Germinal center (tissue), 1 donor: ENCODE measurements around the gene NBPF6.
"Not testable (repeated sequence)": the region's sequence is repeated elsewhere in the genome, so short reads cannot be mapped to it uniquely, and the experiment has no call there.

Experiments used
- DNase-seq: peaks from one replicate; pipeline ENCODE4 v3.0.0; 2012; ENCODE audit warnings: mixed read lengths, low spot score

Gene NBPF6

DNA sequence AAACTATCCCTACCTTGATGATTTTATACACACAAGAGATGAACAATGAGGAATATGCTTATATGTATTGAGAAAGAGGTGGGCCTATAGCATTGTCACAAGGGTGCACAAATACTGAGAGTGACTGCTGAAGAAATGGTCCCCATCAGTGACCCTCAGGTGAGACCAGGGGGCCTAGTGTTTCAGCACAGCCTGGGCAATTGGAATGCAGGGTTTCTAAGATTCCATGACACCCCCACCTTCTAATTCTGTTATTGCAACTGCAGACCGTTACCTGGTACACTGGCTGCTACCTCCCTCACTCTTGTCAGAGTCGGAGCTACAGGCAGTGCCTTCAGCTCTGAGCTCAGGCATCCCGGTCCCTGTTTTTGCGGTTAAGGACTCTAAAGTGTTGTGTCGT lies at the start of gene NBPF6:
NBPF6 (plus strand) TSS at position 301 of the 400 bp plus-strand sequence. CDS start 259 bp downstream, outside the sequence.
- not testable (repeated sequence) for DNase-seq

- not testable (repeated sequence) for DNase-seq
These were observed 38.9 kb upstream of the NBPF6 start for GRCh38 chr1:108411098-108411833.

DNA sequence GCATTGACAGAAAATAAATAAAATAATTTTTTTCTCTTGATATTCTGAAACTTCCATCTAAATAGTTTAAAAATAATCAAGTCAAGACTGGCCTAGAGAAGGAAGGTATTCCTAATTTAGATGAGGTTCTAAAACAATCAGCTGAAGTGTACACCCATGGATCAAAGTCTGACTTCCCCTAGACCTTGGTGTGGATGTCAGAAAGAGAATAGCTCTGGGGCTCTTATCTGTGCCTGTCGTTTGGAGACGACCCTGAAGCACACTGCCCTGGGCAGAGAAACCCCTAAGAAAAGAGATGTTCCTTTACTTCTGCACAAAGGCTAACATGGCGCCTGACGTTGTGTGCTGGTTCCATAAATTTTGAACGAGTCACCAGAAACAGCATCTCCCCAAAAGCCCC lies 30.0 kb upstream of the NBPF6 start:
- not testable (repeated sequence) for DNase-seq

- not testable (repeated sequence) for DNase-seq
These were observed 28.9 kb upstream of the NBPF6 start for GRCh38 chr1:108421061-108421916.

DNA sequence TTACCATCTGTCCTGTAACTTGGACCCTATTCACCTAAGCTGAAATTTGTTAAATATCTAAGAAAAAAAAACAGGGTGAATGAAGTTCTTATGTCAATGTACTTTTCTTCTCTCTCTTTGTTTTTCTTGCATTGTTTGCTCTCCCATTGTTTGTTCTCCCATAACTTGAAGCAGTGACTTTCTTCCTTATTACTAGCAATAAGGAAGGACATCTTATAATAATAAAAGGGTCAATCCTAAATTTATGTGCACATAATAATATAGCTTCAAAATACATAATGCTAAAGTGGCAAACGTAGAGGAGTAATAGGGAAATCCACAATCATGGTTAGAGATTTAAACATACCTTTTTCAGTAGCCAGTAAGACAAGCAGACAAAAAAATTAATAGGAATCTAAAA lies 23.3 kb upstream of the NBPF6 start:
- DNase-seq = not testable (repeated sequence)

GRCh38 chr1:108432002-108432401 lies 18.1 kb upstream of the NBPF6 start:
- not testable (repeated sequence) for DNase-seq

- DNase-seq = not testable (repeated sequence)
These were observed 16.7 kb upstream of the NBPF6 start for GRCh38 chr1:108433404-108433803.

DNA sequence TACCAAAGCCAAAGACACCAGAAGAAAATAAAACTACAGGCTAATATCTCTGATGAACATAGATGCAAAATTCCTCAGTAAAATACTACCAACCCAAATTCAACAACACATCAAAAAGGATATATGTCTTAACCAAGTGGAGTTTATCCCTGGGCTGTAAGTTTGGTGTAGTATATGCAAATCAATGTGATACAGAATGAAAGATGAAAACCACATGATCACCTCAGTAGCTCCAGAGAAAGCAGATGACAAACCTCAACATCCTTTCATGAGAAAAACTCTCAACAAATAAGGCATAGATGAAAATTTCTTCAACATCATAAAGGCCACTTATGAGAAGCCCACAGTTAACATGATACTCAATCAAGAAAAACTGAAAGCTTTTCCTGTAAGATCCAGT lies 11.6 kb upstream of the NBPF6 start:
- not testable (repeated sequence) for DNase-seq

DNA sequence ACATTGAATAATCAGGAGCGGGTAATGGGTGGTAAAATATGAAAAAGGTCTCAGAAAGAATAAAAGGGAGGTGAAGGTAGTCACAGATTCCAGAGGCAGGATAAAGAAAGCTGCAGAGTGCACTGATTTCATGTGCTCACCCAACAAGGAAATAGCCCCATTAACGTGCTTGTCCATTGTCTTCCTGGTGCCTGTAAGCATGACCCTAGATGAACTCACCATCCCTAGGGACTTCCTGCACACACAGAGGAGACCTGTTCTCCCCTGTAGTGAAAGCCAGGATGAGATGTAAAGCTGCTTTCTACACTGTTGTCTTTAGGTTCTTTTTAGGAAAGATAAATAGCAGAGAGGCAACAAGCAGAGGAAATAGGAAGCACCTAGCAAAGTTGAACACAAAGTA lies 4.4 kb downstream of the NBPF6 start:
- DNase-seq = not testable (repeated sequence)

DNA sequence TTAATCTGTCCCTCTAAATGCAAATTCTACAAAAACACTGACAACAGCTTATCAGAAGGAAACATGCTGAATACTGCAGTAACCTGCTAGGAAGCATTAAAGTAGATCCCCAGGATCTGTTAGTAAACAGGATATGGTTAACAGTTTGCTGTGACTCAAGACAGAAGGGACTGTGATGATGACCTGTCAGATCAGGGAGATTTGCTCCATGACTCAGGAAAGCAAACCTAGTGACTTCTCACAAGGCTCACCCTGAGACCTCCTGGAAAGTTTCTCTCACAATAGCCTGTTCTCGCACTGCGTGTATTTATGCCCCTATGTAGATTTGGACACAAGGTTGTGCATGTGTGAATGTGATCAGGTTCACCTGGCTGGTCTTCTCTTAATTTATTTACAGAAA lies 8.5 kb downstream of the NBPF6 start:
- not testable (repeated sequence) for DNase-seq

DNA sequence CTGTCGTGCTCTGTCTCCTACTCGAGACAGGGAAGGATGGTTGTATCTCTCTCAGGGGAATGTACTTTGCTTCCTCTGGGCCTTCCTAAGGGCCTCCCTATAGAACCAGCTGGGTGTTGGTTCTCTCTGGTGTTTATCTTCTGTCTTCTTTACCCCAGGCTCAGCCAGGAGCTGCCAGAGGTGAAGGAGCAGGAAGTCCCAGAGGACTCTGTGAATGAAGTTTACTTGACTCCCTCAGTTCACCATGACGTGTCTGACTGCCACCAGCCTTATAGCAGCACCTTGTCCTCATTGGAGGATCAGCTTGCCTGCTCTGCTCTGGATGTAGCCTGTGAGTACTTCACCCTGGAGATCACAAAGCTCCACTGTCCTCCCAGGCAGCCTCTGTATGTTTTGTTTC lies 11.6 kb downstream of the NBPF6 start:
- DNase-seq = not testable (repeated sequence)

DNA sequence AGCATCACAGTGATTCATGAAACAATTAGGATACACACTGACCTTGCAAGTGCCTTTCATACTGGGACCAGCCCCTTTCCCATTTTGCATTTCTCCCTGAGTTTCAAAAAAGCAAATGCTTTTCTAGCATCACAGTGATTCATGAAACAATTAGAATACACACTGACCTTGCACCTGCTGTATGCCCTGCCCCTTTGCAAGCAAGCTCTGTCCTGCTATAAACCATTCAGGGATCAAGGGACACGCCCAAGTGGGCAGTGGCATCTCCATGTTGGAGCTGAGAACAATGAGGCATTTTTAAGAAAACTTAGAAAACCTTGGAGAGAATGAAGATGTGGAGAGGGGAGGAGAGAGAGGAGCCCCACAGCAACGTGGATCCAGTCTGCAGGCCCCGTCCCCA lies 13.8 kb downstream of the NBPF6 start:
- DNase-seq = not testable (repeated sequence)

DNA sequence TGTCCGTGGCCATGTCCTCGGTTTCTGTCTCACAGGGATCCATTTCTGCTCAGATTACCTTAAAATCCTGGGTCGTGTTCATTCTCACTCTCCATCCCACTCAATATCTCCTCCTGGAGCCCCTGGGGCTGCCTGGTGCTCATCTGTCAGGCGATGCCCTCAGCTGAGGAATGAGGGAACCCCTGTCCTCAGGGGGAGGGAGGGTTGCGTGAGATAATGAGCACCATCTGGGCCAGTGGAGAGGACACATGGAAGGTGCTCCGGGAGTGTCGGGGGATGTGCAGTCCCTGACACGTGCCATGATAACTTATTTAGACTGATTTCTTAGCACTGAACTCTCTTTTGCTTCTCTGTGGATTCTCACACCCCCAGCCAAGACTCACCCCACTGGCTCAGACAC lies 16.0 kb downstream of the NBPF6 start:
- not testable (repeated sequence) for DNase-seq

DNA sequence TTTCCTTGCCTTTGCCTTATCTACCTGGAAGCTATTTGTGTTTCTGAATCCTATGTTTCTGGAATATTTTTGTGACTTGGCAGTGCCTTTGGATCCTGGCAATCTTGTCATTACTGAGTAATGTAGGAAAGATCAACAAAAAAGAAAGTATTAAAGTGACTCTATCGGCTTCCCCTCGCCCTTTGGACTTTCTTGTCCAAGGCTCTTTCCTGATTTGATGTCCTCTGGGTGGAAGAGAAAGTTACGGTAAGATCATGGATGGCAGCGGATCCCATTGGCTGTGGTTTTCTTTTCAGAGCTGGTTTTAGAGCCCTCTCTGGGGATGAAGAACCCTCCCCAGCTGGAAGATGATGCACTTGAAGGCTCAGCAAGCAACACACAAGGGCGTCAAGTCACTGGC lies 17.0 kb downstream of the NBPF6 start:
- not testable (repeated sequence) for DNase-seq

- not testable (repeated sequence) for DNase-seq
These were observed 20.6 kb downstream of the NBPF6 start for GRCh38 chr1:108470750-108471149.

DNA sequence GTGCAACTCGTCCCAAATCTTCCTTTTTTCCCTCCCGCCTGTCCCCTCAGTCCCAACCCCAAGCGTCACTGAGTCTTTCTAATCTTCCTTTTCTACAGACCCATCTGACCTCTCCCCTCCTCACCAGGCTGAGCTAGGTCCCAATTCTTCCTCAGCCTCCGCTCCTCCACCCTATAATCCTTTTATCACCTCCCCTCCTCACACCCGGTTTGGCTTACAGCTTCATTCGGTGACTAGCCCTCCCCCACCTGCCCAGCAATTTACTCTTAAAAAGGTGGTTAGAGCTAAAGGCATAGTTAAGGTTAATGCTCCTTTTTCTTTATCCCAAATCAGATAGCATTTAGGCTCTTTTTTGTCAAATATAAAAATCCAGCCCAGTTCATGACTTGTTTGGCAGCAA lies 24.4 kb downstream of the NBPF6 start:
- not testable (repeated sequence) for DNase-seq

DNA sequence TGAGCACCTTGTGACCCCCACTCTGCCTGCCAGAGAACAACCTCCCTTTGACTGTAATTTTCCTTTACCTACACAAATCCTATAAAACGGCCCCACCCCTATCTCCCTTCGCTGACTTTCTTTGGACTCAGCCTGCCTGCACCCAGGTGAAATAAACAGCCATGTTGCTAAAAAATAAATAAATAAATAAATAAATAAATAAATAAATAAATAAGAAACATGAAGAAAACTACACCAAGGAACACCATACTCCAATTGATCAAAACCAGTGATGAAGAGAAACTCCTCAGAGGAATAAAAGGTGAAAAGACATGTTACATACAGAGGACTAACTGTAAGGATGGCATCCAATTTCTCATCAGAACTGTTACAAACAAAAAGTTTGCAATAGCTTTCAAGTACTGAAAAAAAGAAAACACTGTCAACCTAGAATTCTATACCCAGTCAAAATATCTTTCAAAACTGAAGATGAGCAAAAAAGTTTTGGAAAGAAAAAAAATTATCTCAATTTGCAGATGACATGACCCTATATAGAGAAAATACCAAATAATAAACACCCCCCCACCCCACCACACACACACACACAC lies 28.4 kb downstream of the NBPF6 start:
- no peak for DNase-seq

DNA sequence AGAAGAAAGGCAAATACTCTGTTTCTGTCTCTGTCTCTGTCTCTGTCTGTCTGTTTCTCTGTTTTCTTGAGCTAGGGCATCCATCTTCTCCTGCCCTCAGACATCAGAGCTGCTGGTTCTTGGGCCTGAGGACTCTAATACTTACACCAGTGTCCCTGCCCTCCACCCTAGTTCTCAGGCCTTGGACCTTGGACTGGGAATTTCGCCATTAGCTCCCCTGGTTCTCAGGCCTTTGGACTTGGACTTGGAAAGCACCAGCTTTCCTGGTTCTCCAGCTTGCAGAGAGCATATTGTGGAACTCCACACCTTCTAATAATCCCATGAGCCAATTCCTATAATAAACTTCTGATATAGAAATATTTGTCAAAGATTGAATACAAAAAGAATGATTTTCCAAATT lies 32.6 kb downstream of the NBPF6 start:
- DNase-seq = no peak

GRCh38 chr1:108485990-108486389 lies 35.8 kb downstream of the NBPF6 start:
- DNase-seq = not testable (repeated sequence)

DNA sequence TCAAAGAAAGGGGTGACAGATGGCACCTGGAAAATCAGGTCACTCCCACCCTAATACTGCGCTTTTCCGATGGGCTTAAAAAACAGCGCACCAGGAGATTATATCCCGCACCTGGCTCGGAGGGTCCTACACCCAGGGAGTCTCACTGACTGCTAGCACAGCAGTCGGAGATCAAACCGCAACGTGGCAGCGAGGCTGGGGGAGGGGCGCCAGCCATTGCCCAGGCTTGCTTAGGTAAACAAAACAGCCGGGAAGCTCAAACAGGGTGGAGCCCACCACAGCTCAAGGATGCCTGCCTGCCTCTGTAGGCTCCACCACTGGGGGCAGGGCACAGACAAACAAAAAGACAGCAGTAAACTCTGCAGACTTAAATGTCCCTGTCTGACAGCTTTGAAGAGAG lies 36.6 kb downstream of the NBPF6 start:
- not testable (repeated sequence) for DNase-seq

- not testable (repeated sequence) for DNase-seq
These were observed 44.9 kb downstream of the NBPF6 start for GRCh38 chr1:108495008-108495407.

DNA sequence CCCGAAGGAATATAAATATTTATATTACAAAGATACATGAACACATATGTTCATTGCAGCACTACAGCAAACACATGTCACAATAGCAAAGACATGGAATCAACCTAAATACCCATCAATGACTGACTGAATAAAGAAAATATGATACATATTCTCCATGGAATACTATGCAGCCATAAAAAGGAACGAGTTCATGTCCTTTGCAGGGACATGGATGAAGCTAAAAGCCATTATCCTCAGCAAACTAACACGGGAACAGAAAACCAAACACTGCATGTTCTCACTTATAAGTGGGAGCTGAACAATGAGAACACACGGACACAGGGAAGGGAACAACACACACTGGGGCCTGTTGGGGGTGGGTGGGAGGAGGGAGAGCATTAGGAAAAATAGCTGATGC lies 46.7 kb downstream of the NBPF6 start:
- DNase-seq = not testable (repeated sequence)

GRCh38 chr1:108502138-108502537 lies 52.0 kb downstream of the NBPF6 start:
- DNase-seq = no peak
